HCT116 (cell line): ENCODE results near the gene MALRD1.

Source experiments
- ELF1 ChIP-seq: IDR thresholded peaks from 2 replicates; pipeline ENCODE4 v1.6.1; 2012; ENCODE audit warnings: low read depth, borderline replicate concordance
- EZH2phosphoT487 ChIP-seq: fragments of 200-600 bp; IDR thresholded peaks from 2 replicates; pipeline ENCODE4 v1.6.1; 2018; ENCODE audit warnings: antibody characterized with exemption, borderline replicate concordance
- FOSL1 ChIP-seq: IDR thresholded peaks from 2 replicates; pipeline ENCODE4 v1.6.1; 2012; ENCODE audit warnings: low read depth
- POLR2AphosphoS5 ChIP-seq: IDR thresholded peaks from 2 replicates; pipeline ENCODE4 v1.6.1; 2011; ENCODE audit warnings: mild to moderate bottlenecking, low read depth, low read length, moderate library complexity
- RAD21 ChIP-seq: IDR thresholded peaks from 2 replicates; pipeline ENCODE4 v1.6.1; 2012; ENCODE audit warnings: low read depth, mild to moderate bottlenecking
- SIN3A ChIP-seq: IDR thresholded peaks from 2 replicates; pipeline ENCODE4 v1.6.1; 2012; ENCODE audit warnings: low read depth
- SP1 ChIP-seq: IDR thresholded peaks from 2 replicates; pipeline ENCODE4 v1.6.1; 2012; ENCODE audit warnings: low read depth
- TCF7L2 ChIP-seq: IDR thresholded peaks from 2 replicates; pipeline ENCODE4 v1.7.0; 2011; ENCODE audit warnings: borderline replicate concordance, inconsistent platforms; ENCODE audit not compliant: insufficient read depth, insufficient read length; ENCODE audit errors: extremely low read depth
- YY1 ChIP-seq: IDR thresholded peaks from 2 replicates; pipeline ENCODE4 v1.6.1; 2011; ENCODE audit warnings: low read length, low read depth, moderate library complexity, mild to moderate bottlenecking; ENCODE audit not compliant: insufficient replicate concordance; ENCODE audit errors: extremely low read depth
- ZNF274 ChIP-seq: fragments of 200-500 bp; sonication (Bioruptor generic); IDR thresholded peaks from 2 replicates; pipeline ENCODE4 v1.6.1; 2014; ENCODE audit warnings: mild to moderate bottlenecking, low read depth, low read length, inconsistent platforms
- TF ChIP-seq, protein P1 (sequence below): IDR thresholded peaks from 2 replicates; pipeline ENCODE4 v1.6.1; 2012; ENCODE audit warnings: low read depth
- TF ChIP-seq, protein P2 (sequence below), 3 experiments: fragments of 200-600 bp in 1 of 3; sonication (generic) in 1 of 3; IDR thresholded peaks in 2 of 3; conservative IDR thresholded peaks in 1 of 3; 2 replicates each; pipeline ENCODE4 v1.5.1; 2012 to 2017; ENCODE audit warnings: low read depth in 2 of 3, low read length in 2 of 3, antibody characterized with exemption in 1 of 3, borderline replicate concordance in 1 of 3, control low read depth in 1 of 3, mild to moderate bottlenecking in 1 of 3, mixed read lengths in 1 of 3, mixed run types in 1 of 3, moderate library complexity in 1 of 3; ENCODE audit not compliant: insufficient read depth in 1 of 3
- TF ChIP-seq, protein P3 (sequence below): IDR thresholded peaks from 2 replicates; pipeline ENCODE4 v1.6.1; 2011; ENCODE audit warnings: mild to moderate bottlenecking, low read length, moderate library complexity; ENCODE audit not compliant: insufficient replicate concordance; ENCODE audit errors: extremely low read depth

DNA sequence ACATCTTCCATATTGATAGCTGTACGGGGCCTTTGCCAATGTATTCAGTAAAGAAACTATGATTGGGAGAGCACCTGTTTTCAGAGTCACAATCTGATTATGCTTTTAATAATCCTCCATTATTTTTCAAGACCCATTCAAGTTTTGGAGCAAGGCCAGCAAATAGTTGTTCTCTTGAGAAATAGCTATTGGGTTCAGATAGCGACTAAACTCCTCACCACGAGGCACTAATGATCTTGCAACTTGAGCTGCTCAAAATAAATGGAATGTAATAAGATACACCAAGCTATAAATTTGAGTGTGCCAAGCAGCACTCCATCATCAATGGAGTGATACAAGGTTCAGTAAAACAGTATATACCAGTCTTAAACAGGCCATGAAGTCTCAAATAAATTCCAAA lies 7.4 kb upstream of the MALRD1 start:
- no peak for TF ChIP-seq ZNF274
- TF ChIP-seq, protein P1, sequence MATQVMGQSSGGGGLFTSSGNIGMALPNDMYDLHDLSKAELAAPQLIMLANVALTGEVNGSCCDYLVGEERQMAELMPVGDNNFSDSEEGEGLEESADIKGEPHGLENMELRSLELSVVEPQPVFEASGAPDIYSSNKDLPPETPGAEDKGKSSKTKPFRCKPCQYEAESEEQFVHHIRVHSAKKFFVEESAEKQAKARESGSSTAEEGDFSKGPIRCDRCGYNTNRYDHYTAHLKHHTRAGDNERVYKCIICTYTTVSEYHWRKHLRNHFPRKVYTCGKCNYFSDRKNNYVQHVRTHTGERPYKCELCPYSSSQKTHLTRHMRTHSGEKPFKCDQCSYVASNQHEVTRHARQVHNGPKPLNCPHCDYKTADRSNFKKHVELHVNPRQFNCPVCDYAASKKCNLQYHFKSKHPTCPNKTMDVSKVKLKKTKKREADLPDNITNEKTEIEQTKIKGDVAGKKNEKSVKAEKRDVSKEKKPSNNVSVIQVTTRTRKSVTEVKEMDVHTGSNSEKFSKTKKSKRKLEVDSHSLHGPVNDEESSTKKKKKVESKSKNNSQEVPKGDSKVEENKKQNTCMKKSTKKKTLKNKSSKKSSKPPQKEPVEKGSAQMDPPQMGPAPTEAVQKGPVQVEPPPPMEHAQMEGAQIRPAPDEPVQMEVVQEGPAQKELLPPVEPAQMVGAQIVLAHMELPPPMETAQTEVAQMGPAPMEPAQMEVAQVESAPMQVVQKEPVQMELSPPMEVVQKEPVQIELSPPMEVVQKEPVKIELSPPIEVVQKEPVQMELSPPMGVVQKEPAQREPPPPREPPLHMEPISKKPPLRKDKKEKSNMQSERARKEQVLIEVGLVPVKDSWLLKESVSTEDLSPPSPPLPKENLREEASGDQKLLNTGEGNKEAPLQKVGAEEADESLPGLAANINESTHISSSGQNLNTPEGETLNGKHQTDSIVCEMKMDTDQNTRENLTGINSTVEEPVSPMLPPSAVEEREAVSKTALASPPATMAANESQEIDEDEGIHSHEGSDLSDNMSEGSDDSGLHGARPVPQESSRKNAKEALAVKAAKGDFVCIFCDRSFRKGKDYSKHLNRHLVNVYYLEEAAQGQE: no peak
- TF ChIP-seq ELF1: no peak
- no peak for TF ChIP-seq EZH2phosphoT487
- TF ChIP-seq, protein P2, sequence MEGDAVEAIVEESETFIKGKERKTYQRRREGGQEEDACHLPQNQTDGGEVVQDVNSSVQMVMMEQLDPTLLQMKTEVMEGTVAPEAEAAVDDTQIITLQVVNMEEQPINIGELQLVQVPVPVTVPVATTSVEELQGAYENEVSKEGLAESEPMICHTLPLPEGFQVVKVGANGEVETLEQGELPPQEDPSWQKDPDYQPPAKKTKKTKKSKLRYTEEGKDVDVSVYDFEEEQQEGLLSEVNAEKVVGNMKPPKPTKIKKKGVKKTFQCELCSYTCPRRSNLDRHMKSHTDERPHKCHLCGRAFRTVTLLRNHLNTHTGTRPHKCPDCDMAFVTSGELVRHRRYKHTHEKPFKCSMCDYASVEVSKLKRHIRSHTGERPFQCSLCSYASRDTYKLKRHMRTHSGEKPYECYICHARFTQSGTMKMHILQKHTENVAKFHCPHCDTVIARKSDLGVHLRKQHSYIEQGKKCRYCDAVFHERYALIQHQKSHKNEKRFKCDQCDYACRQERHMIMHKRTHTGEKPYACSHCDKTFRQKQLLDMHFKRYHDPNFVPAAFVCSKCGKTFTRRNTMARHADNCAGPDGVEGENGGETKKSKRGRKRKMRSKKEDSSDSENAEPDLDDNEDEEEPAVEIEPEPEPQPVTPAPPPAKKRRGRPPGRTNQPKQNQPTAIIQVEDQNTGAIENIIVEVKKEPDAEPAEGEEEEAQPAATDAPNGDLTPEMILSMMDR (IDR thresholded peaks at IDR 0.05 in 2 of 3, conservative IDR thresholded peaks at IDR 0.05 in 1 of 3; ENCODE audit: borderline replicate concordance in 1 of 3, insufficient read depth in 1 of 3, low read depth in 2 of 3, low read length in 2 of 3): no peak
- TF ChIP-seq TCF7L2: no peak
- no peak for TF ChIP-seq RAD21
- TF ChIP-seq, protein P3, sequence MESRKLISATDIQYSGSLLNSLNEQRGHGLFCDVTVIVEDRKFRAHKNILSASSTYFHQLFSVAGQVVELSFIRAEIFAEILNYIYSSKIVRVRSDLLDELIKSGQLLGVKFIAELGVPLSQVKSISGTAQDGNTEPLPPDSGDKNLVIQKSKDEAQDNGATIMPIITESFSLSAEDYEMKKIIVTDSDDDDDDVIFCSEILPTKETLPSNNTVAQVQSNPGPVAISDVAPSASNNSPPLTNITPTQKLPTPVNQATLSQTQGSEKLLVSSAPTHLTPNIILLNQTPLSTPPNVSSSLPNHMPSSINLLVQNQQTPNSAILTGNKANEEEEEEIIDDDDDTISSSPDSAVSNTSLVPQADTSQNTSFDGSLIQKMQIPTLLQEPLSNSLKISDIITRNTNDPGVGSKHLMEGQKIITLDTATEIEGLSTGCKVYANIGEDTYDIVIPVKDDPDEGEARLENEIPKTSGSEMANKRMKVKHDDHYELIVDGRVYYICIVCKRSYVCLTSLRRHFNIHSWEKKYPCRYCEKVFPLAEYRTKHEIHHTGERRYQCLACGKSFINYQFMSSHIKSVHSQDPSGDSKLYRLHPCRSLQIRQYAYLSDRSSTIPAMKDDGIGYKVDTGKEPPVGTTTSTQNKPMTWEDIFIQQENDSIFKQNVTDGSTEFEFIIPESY: no peak
- no peak for TF ChIP-seq SP1
- TF ChIP-seq SIN3A: no peak
- no peak for TF ChIP-seq FOSL1
- no peak for TF ChIP-seq POLR2AphosphoS5
- TF ChIP-seq YY1: no peak
